WERI-Rb-1 (cell line): ENCODE results near the gene ELAVL4.

ENCODE experiments used
- DNase-seq: peaks from one replicate; pipeline ENCODE4 v3.0.0-alpha.2; 2020
- H3K27ac ChIP-seq: fragments of 250-450 bp; sonication (Bioruptor Pico); 2 replicates; pipeline ENCODE4 v1.5.1; 2020; ENCODE audit warnings: mild to moderate bottlenecking, moderate library complexity
- H3K27me3 ChIP-seq: fragments of 250-450 bp; sonication (Bioruptor Pico); 2 replicates; pipeline ENCODE4 v1.5.1; 2021; ENCODE audit warnings: mild to moderate bottlenecking, low read depth, moderate library complexity; ENCODE audit not compliant: insufficient read depth, severe bottlenecking
- H3K36me3 ChIP-seq: fragments of 250-450 bp; sonication (Bioruptor Pico); 2 replicates; pipeline ENCODE4 v1.5.1; 2020; ENCODE audit warnings: mild to moderate bottlenecking, moderate library complexity
- H3K4me3 ChIP-seq: 2 replicates; pipeline ENCODE4 v1.5.1; 2011; ENCODE audit warnings: low read depth, mild to moderate bottlenecking, control low read depth, low read length
- H3K9me3 ChIP-seq: fragments of 250-450 bp; sonication (Bioruptor Pico); 2 replicates; pipeline ENCODE4 v1.5.1; 2021; ENCODE audit warnings: mild to moderate bottlenecking, moderate library complexity; ENCODE audit not compliant: severe bottlenecking
- TF ChIP-seq, protein P1 (sequence below): IDR thresholded peaks from 2 replicates; pipeline ENCODE4 v1.5.1; 2011; ENCODE audit warnings: low read depth, mild to moderate bottlenecking, control low read depth, inconsistent platforms, low read length

Gene ELAVL4

DNA sequence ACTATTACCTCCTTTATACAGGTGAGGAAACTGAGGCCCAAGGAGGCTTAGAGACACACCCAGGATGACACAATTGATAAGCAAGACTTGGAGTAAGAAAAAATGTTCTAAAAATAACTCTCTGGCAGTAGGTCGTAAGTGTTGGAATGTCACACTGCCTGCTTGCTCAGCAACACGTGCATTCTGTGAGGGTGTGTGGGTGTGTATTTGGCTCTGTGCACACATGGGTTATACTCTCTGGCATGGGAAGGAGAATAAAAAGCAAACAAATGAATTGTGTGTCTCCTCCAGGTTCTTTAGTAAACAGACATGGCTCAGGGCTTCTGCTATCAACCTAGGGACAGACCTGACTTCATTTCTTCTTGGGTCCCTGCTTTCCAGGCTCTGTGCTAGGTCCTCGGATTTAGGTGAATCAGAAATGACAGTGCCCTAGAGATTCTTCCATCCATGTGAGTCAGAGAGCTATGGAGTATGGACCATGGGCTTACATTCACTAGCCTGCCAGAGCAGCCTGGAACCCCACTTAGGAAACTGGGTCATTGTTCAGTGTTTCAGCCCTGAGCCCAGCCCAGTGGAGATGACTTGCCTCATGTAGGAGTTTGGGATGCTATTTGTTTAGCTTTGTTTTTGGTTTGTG is 72.4 kb downstream of the ELAVL4 start:
- Histone ChIP-seq H3K36me3 (no peaks in the 10 kb centered on the region), H3K4me3 (no peak overlapping the region), H3K9me3 (no peaks in the 10 kb centered on the region), H3K27me3 (no peaks in the 10 kb centered on the region), H3K27ac (no peak overlapping the region)
- no peak for DNase-seq
- TF ChIP-seq, protein P1, sequence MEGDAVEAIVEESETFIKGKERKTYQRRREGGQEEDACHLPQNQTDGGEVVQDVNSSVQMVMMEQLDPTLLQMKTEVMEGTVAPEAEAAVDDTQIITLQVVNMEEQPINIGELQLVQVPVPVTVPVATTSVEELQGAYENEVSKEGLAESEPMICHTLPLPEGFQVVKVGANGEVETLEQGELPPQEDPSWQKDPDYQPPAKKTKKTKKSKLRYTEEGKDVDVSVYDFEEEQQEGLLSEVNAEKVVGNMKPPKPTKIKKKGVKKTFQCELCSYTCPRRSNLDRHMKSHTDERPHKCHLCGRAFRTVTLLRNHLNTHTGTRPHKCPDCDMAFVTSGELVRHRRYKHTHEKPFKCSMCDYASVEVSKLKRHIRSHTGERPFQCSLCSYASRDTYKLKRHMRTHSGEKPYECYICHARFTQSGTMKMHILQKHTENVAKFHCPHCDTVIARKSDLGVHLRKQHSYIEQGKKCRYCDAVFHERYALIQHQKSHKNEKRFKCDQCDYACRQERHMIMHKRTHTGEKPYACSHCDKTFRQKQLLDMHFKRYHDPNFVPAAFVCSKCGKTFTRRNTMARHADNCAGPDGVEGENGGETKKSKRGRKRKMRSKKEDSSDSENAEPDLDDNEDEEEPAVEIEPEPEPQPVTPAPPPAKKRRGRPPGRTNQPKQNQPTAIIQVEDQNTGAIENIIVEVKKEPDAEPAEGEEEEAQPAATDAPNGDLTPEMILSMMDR: no peak

DNA sequence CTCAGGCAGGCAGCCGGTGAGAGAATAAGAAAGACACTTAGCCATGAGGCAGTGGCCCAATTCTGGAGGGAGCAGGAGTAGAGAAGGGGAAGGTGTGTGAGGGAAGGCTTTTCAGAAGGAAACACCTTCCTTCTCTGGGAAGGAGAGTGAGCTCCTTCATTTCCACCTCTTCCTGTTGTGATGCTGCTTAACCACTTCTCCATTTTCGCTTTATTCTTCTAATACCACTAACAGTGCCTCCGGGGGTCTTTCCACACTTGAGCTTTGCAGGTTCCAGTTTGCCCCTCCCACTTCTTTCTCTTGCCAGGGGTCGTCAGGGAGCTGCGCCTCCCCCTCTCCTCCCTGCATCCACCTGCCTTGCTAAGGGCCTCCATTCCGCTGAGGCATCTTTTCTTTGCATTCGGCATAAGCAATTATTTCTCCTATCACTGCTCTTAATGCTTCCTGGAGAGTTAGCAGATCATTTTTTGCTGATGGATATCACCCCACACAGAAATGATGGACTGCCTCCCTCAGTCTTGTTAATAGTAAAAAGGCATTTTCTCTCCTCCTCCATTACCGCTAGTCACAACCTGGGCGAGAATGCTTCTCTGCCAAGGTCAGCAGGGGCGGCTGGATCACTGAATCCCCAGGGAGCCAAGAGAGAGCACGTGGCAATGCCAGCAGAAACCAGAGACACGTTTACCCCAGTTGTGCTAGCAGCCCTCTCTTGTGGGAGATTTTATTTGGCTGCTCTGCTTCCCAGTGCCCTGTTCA is 74.8 kb downstream of the ELAVL4 start:
- no peaks in the 10 kb centered on the region for H3K36me3 ChIP-seq
- H3K27ac ChIP-seq: no peak overlapping the region
- H3K9me3 ChIP-seq: no peaks in the 10 kb centered on the region
- DNase-seq: no peak
- H3K27me3 ChIP-seq: no peaks in the 10 kb centered on the region
- H3K4me3 ChIP-seq: no peak overlapping the region
- TF ChIP-seq, protein P1: no peak

DNA sequence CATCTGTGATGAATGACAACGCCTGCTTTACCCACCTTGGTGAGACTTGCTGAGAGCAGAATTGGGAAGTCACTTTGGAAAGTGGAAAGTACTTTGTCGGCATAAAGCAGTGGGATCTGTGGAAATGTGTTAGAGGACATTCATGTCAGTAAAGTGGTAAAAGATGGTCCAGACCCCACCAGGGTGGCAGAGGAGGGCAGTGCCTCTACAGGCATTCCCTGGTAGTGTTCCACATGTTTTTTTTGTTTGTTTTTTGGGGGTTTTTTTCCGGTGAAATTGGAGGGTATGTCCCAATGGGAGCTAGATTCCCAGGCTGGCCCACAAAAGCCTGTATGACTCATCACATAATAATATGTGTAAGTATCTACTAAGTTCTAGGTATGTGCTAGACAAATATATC is 80.6 kb downstream of the ELAVL4 start:
- Histone ChIP-seq H3K4me3 (no peak overlapping the region), H3K27ac (no peak overlapping the region), H3K36me3 (no peaks in the 10 kb centered on the region), H3K9me3 (no peaks in the 10 kb centered on the region), H3K27me3 (no peaks in the 10 kb centered on the region)
- no peak for DNase-seq
- TF ChIP-seq, protein P1: no peak

DNA sequence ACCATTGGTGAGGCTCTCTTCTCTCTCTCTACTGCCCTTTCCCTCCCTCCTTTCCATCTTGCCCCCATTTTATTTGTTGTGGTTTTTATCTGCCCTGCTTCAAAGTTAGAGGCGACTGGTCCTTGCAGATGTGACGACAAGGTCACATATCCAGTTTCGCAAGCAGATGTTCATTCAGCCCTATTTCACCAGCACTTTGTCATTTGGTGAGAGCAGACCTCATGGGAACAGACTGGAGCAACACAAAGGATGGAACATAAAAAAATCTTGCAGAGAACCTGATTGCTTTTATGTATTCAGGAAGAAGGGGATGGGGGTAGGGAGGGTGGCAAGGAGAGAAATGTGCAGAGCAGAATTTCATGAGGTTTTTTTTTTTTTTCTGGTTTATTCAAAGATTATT is 84.3 kb downstream of the ELAVL4 start:
- Histone ChIP-seq H3K27ac (no peak overlapping the region), H3K27me3 (no peaks in the 10 kb centered on the region), H3K4me3 (no peak overlapping the region), H3K36me3 (no peaks in the 10 kb centered on the region), H3K9me3 (no peaks in the 10 kb centered on the region)
- no peak for DNase-seq
- TF ChIP-seq, protein P1: no peak

DNA sequence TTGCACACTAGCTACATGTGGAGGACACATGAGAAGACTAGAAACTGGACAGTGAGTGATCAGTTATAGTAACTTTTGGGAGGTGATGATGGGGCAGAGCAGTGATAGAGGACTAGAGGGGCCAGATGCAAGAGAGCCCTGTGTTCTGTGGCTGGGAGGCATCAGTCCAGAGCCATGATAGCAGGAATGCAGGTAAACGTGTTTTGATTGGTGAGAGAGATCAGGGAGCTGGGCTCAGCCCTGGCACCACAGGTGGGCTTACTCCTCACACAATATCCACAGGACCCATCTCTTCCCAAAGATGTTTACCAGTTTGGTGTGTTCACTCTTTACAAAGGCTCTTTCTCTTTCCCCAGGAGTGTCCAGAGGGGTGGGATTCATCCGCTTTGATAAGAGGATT is 86.5 kb downstream of the ELAVL4 start:
- peak overlapping the region; percentile 77 for H3K27ac ChIP-seq
- H3K36me3 ChIP-seq: no peaks in the 10 kb centered on the region
- H3K27me3 ChIP-seq: no peaks in the 10 kb centered on the region
- no peaks in the 10 kb centered on the region for H3K9me3 ChIP-seq
- no peak for DNase-seq
- H3K4me3 ChIP-seq: no peak overlapping the region
- TF ChIP-seq, protein P1: no peak
